HepG2 (cell line): ENCODE results near the gene OCLN.

ENCODE experiments used
- AGO1 ChIP-seq: fragments of 200-400 bp; formaldehyde crosslinking; IDR thresholded peaks from 2 replicates; pipeline ENCODE4 v1.6.1; 2017; ENCODE audit warnings: mild to moderate bottlenecking, low read depth, low read length, moderate library complexity; ENCODE audit not compliant: poor library complexity, severe bottlenecking
- FOSL2 ChIP-seq: sonication (generic); formaldehyde crosslinking; IDR thresholded peaks from 2 replicates; pipeline ENCODE4 v1.4.0; 2020; ENCODE audit warnings: missing genetic modification reagents
- KDM5A ChIP-seq: fragments of 200-600 bp; sonication (generic); IDR thresholded peaks from 2 replicates; pipeline ENCODE4 v1.7.0; 2018; ENCODE audit warnings: antibody characterized with exemption, mild to moderate bottlenecking, low read length, borderline replicate concordance
- MED1 ChIP-seq: sonication (generic); formaldehyde crosslinking; IDR thresholded peaks from 2 replicates; pipeline ENCODE4 v1.4.0; 2020; ENCODE audit warnings: missing genetic modification reagents
- NFATC3 ChIP-seq: sonication (generic); formaldehyde crosslinking; IDR thresholded peaks from 2 replicates; pipeline ENCODE4 v1.5.1; 2020; ENCODE audit warnings: mild to moderate bottlenecking, missing genetic modification reagents
- NR3C1 ChIP-seq: sonication (generic); formaldehyde crosslinking; IDR thresholded peaks from 2 replicates; pipeline ENCODE4 v1.4.0; 2020; ENCODE audit warnings: missing genetic modification reagents
- SMC3 ChIP-seq: IDR thresholded peaks from 2 replicates; pipeline ENCODE4 v1.6.1; 2011; ENCODE audit warnings: low read length, improper control_type of control experiment
- SOX6 ChIP-seq, 2 experiments: fragments of 450-650 bp in 1 of 2; sonication (generic) in 1 of 2; formaldehyde crosslinking in 1 of 2; IDR thresholded peaks; 2 replicates each; pipeline versions ENCODE4 v1.4.0 to v1.6.1; 2017 to 2020; ENCODE audit warnings: antibody characterized with exemption in 1 of 2, mild to moderate bottlenecking in 1 of 2, missing genetic modification reagents in 1 of 2
- TBL1XR1 ChIP-seq: fragments of 150-350 bp; IDR thresholded peaks from 2 replicates; pipeline ENCODE4 v1.6.1; 2014; ENCODE audit warnings: borderline replicate concordance, low read length; ENCODE audit not compliant: partially characterized antibody
- U2AF2 ChIP-seq: fragments of 200-400 bp; formaldehyde crosslinking; IDR thresholded peaks from 2 replicates; pipeline ENCODE4 v1.6.1; 2017; ENCODE audit warnings: low read depth, mild to moderate bottlenecking, low read length
- ZNF343 ChIP-seq: sonication (generic); formaldehyde crosslinking; IDR thresholded peaks from 2 replicates; pipeline ENCODE4 v1.4.0; 2020; ENCODE audit warnings: mild to moderate bottlenecking, missing genetic modification reagents
- TF ChIP-seq, protein P1 (sequence below): sonication (generic); formaldehyde crosslinking; IDR thresholded peaks from 2 replicates; pipeline ENCODE4 v1.4.0; 2020; ENCODE audit warnings: missing genetic modification reagents
- TF ChIP-seq, protein P2 (sequence below): sonication (generic); formaldehyde crosslinking; IDR thresholded peaks from 2 replicates; pipeline ENCODE4 v1.8.1; 2023; ENCODE audit warnings: mild to moderate bottlenecking, inconsistent platforms, moderate library complexity, missing genetic modification reagents, borderline replicate concordance
- TF ChIP-seq, protein P3 (sequence below): sonication (generic); formaldehyde crosslinking; IDR thresholded peaks from 2 replicates; pipeline ENCODE4 v1.5.0; 2020; ENCODE audit warnings: mild to moderate bottlenecking, missing genetic modification reagents, moderate library complexity

DNA sequence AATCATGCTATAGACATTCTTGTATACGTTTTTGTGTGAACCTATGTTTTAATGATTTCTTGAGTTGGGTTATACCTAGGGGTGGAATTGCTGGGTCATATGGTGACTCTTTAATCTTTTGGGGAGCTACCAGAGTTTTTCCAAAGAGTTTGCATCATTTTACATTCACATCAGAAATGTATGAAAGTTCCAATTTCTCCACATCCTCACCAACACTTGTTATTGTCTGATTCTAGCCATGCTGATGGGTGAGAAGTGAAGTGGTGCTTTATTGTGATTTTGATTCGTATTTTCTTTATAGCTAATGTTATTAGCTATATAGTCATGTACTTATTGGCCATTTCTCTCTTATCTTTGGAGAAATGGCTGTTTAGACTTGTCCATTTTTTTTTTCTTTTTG, 18.1 kb downstream of the OCLN start:
- TF ChIP-seq AGO1 (no peak), FOSL2 (no peak), ZNF343 (no peak), NFATC3 (no peak), SMC3 (no peak), MED1 (no peak), U2AF2 (no peak), NR3C1 (CRISPR knock-in tag) (no peak), KDM5A (no peak), TBL1XR1 (no peak), SOX6 (IDR thresholded peaks at IDR 0.05) (no peak), SOX6 (CRISPR knock-in tag; IDR thresholded peaks at IDR 0.05) (no peak)
- TF ChIP-seq, protein P1, sequence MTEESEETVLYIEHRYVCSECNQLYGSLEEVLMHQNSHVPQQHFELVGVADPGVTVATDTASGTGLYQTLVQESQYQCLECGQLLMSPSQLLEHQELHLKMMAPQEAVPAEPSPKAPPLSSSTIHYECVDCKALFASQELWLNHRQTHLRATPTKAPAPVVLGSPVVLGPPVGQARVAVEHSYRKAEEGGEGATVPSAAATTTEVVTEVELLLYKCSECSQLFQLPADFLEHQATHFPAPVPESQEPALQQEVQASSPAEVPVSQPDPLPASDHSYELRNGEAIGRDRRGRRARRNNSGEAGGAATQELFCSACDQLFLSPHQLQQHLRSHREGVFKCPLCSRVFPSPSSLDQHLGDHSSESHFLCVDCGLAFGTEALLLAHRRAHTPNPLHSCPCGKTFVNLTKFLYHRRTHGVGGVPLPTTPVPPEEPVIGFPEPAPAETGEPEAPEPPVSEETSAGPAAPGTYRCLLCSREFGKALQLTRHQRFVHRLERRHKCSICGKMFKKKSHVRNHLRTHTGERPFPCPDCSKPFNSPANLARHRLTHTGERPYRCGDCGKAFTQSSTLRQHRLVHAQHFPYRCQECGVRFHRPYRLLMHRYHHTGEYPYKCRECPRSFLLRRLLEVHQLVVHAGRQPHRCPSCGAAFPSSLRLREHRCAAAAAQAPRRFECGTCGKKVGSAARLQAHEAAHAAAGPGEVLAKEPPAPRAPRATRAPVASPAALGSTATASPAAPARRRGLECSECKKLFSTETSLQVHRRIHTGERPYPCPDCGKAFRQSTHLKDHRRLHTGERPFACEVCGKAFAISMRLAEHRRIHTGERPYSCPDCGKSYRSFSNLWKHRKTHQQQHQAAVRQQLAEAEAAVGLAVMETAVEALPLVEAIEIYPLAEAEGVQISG (CRISPR knock-in tag): no peak
- TF ChIP-seq, protein P2, sequence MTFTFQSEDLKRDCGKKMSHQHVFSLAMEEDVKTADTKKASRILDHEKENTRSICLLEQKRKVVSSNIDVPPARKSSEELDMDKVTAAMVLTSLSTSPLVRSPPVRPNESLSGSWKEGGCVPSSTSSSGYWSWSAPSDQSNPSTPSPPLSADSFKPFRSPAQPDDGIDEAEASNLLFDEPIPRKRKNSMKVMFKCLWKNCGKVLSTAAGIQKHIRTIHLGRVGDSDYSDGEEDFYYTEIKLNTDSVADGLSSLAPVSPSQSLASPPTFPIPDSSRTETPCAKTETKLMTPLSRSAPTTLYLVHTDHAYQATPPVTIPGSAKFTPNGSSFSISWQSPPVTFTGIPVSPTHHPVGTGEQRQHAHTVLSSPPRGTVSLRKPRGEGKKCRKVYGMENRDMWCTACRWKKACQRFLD (CRISPR knock-in tag): no peak
- TF ChIP-seq, protein P3, sequence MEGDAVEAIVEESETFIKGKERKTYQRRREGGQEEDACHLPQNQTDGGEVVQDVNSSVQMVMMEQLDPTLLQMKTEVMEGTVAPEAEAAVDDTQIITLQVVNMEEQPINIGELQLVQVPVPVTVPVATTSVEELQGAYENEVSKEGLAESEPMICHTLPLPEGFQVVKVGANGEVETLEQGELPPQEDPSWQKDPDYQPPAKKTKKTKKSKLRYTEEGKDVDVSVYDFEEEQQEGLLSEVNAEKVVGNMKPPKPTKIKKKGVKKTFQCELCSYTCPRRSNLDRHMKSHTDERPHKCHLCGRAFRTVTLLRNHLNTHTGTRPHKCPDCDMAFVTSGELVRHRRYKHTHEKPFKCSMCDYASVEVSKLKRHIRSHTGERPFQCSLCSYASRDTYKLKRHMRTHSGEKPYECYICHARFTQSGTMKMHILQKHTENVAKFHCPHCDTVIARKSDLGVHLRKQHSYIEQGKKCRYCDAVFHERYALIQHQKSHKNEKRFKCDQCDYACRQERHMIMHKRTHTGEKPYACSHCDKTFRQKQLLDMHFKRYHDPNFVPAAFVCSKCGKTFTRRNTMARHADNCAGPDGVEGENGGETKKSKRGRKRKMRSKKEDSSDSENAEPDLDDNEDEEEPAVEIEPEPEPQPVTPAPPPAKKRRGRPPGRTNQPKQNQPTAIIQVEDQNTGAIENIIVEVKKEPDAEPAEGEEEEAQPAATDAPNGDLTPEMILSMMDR: no peak
